ENCODE data around the gene AOAH. TPM values are rescaled to one million over a fixed set of nuclear protein-coding genes. Genes with fewer than 3 reads are reported as not detected.

Gene AOAH
- total RNA-seq, 1 experiment from 2014 or later = not detected

DNA sequence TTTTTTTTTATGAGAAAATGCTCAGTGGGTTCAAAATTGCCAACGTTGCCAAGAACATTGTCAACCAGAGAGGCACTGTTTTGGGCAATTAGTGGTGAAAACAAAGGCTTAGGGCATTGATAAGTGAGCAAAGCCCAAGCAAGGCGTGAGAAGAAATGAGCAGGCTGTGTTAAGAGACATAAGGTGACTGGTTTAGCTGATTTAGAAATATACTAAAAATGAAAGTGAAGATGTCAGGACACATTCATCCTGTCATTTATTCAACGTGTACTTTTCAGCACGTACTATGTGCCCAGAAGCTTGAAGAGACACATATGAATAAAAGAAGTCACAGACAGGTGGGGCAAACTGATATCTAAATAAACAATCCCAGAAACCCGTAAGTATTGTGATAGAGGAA lies 31.8 kb downstream of the AOAH start:
- Histone ChIP-seq H3K27me3 (replicated peaks; ENCODE audit: control insufficient read depth, insufficient read depth, low read length) (no peaks in the 10 kb centered on the region), H3K36me3 (ENCODE audit: control insufficient read depth, insufficient read depth, low read length) (no peaks in the 10 kb centered on the region), H3K9me3 (no peaks in the 10 kb centered on the region), H3K4me3 (ENCODE audit: low read depth, low read length) (no peak overlapping the region), H3K4me1 (no peaks in the 10 kb centered on the region)
- Mint-ChIP-seq H3K36me3 (ENCODE audit: insufficient read depth, unreplicated experiment) (no peaks in the 10 kb centered on the region), H3K27me3 (ENCODE audit: insufficient read depth, unreplicated experiment) (no peaks in the 10 kb centered on the region), H3K27ac (ENCODE audit: unreplicated experiment) (no peak overlapping the region), H3K4me1 (ENCODE audit: low read depth, unreplicated experiment) (no peaks in the 10 kb centered on the region), H3K4me3 (ENCODE audit: unreplicated experiment) (no peak overlapping the region), H3K9me3 (ENCODE audit: unreplicated experiment) (peaks cover 9% of the 10 kb centered on the region)
- no TSS peak for BruUV-seq (replicated peaks)
- POLR2A ChIA-PET = no interaction called here
- DNase-seq = no peak
- intact Hi-C loops (cut with micrococcal nuclease; ENCODE audit: unreplicated experiment) = no loop called here
- TF ChIP-seq, protein P1, sequence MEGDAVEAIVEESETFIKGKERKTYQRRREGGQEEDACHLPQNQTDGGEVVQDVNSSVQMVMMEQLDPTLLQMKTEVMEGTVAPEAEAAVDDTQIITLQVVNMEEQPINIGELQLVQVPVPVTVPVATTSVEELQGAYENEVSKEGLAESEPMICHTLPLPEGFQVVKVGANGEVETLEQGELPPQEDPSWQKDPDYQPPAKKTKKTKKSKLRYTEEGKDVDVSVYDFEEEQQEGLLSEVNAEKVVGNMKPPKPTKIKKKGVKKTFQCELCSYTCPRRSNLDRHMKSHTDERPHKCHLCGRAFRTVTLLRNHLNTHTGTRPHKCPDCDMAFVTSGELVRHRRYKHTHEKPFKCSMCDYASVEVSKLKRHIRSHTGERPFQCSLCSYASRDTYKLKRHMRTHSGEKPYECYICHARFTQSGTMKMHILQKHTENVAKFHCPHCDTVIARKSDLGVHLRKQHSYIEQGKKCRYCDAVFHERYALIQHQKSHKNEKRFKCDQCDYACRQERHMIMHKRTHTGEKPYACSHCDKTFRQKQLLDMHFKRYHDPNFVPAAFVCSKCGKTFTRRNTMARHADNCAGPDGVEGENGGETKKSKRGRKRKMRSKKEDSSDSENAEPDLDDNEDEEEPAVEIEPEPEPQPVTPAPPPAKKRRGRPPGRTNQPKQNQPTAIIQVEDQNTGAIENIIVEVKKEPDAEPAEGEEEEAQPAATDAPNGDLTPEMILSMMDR (IDR thresholded peaks at IDR 0.05; ENCODE audit: insufficient read depth in 1 of 2, low read depth in 1 of 2, low read length in 1 of 2, severe bottlenecking in 1 of 2, unreplicated experiment in 1 of 2) = no peak
- CTCF ChIA-PET = no interaction called here

DNA sequence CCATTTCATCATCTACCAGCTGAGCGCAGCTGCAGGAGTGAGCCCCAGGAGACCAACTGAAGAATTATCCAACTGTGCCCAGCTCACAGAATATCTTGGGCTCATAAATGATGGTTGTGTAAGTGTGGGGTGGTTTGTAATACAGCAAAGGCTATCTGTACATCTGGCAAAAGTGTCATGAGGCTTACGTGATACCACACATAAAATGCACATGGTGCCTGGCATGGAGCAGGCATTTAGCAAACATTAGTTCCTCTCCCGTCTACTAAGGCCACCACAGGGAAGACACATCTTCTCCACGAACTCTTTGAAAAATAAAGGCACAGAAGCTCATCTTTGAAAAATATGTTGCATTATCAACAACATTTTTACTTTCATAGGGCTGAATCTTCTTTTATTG lies 32.3 kb downstream of the AOAH start:
- no peak overlapping the region for H3K27ac Mint-ChIP-seq (ENCODE audit: unreplicated experiment)
- TF ChIP-seq, protein P1 (IDR thresholded peaks at IDR 0.05; ENCODE audit: insufficient read depth in 1 of 2, low read depth in 1 of 2, low read length in 1 of 2, severe bottlenecking in 1 of 2, unreplicated experiment in 1 of 2) = no peak
- ChIA-PET CTCF (no interaction called here), POLR2A (no interaction called here)
- no peaks in the 10 kb centered on the region for H3K9me3 ChIP-seq
- intact Hi-C loops (cut with micrococcal nuclease; ENCODE audit: unreplicated experiment) = no loop called here
- no peaks in the 10 kb centered on the region for H3K27me3 Mint-ChIP-seq (ENCODE audit: insufficient read depth, unreplicated experiment)
- no peak for DNase-seq
- H3K4me1 ChIP-seq = no peaks in the 10 kb centered on the region
- H3K27me3 ChIP-seq (replicated peaks; ENCODE audit: control insufficient read depth, insufficient read depth, low read length) = no peaks in the 10 kb centered on the region
- H3K36me3 Mint-ChIP-seq (ENCODE audit: insufficient read depth, unreplicated experiment) = no peaks in the 10 kb centered on the region
- H3K4me3 Mint-ChIP-seq (ENCODE audit: unreplicated experiment) = no peak overlapping the region
- H3K36me3 ChIP-seq (ENCODE audit: control insufficient read depth, insufficient read depth, low read length) = no peaks in the 10 kb centered on the region
- no peak overlapping the region for H3K4me3 ChIP-seq (ENCODE audit: low read depth, low read length)
- peaks cover 9% of the 10 kb centered on the region for H3K9me3 Mint-ChIP-seq (ENCODE audit: unreplicated experiment)
- H3K4me1 Mint-ChIP-seq (ENCODE audit: low read depth, unreplicated experiment) = no peaks in the 10 kb centered on the region
- no TSS peak for BruUV-seq (replicated peaks)

DNA sequence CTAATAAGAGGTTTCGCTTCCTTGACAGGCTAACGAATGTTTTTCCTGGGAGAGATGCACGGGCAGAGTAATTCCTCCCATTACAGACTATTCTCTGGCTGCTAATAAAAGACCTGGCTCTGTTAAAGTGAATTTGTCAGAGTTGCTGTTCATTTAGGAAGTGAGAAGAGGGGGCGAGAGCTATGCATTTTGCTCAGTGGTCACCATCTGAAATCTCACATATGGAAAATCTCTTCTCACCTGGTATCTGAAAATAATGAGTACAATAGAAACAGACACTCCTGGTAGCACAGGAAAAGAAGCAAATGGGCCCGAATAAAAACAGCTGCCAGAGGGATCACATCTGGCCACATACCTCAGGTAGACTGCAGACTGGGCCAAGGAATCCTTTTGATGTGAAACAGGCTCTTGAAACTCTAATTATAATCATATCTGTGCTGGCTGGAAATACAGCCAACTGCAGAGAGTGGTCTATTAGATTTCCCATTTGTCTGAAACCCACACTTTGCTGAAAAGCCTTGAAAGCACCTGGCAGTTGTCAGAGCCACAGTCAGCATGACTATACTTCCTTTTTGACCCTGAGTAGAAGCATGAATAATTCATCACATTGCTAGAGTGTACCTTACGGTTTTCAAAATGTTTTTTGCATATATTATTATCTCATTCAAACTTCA lies 33.6 kb downstream of the AOAH start:
- no peak overlapping the region for H3K27ac Mint-ChIP-seq (ENCODE audit: unreplicated experiment)
- no peaks in the 10 kb centered on the region for H3K36me3 ChIP-seq (ENCODE audit: control insufficient read depth, insufficient read depth, low read length)
- H3K36me3 Mint-ChIP-seq (ENCODE audit: insufficient read depth, unreplicated experiment) = no peaks in the 10 kb centered on the region
- CTCF ChIA-PET = no interaction called here
- no peaks in the 10 kb centered on the region for H3K27me3 Mint-ChIP-seq (ENCODE audit: insufficient read depth, unreplicated experiment)
- TF ChIP-seq, protein P1 (IDR thresholded peaks at IDR 0.05; ENCODE audit: insufficient read depth in 1 of 2, low read depth in 1 of 2, low read length in 1 of 2, severe bottlenecking in 1 of 2, unreplicated experiment in 1 of 2) = no peak
- POLR2A ChIA-PET = no interaction called here
- no peaks in the 10 kb centered on the region for H3K9me3 ChIP-seq
- H3K4me3 Mint-ChIP-seq (ENCODE audit: unreplicated experiment) = no peak overlapping the region
- H3K27me3 ChIP-seq (replicated peaks; ENCODE audit: control insufficient read depth, insufficient read depth, low read length) = no peaks in the 10 kb centered on the region
- no peak for DNase-seq
- no peaks in the 10 kb centered on the region for H3K4me1 ChIP-seq
- BruUV-seq (replicated peaks) = no TSS peak
- intact Hi-C loops (cut with micrococcal nuclease; ENCODE audit: unreplicated experiment) = no loop called here
- no peak overlapping the region for H3K4me3 ChIP-seq (ENCODE audit: low read depth, low read length)
- peaks cover 9% of the 10 kb centered on the region for H3K9me3 Mint-ChIP-seq (ENCODE audit: unreplicated experiment)
- H3K4me1 Mint-ChIP-seq (ENCODE audit: low read depth, unreplicated experiment) = no peaks in the 10 kb centered on the region

All from Caco-2 (cell line).